Osteoblast (primary cell): Measurements from ENCODE around the gene TENM4. TPM values are rescaled to one million over a fixed set of nuclear protein-coding genes. Genes with fewer than 3 reads are reported as not detected.

Source experiments
- DNase-seq: peaks from one replicate; pipeline ENCODE4 v3.0.0; 2011; ENCODE audit warnings: low spot score, mixed read lengths; ENCODE audit not compliant: insufficient read length; ENCODE audit errors: missing footprints
- H2AFZ ChIP-seq: 2 replicates; pipeline ENCODE4 v1.6.0; 2011; ENCODE audit warnings: mild to moderate bottlenecking, low read length
- H3K27ac ChIP-seq: 2 replicates; pipeline ENCODE4 v1.5.1; 2011; ENCODE audit warnings: mild to moderate bottlenecking, low read depth, low read length, moderate library complexity
- H3K27me3 ChIP-seq: 2 replicates; pipeline ENCODE4 v1.6.0; 2012; ENCODE audit warnings: mild to moderate bottlenecking, control low read depth, inconsistent platforms, low read length, moderate library complexity; ENCODE audit not compliant: insufficient read depth
- H3K36me3 ChIP-seq: 2 replicates; pipeline ENCODE4 v1.5.1; 2011; ENCODE audit warnings: mild to moderate bottlenecking, low read length, control low read depth, moderate library complexity; ENCODE audit not compliant: insufficient read depth
- H3K4me1 ChIP-seq: 2 replicates; pipeline ENCODE4 v1.5.1; 2011; ENCODE audit warnings: mild to moderate bottlenecking, low read length, control low read depth, moderate library complexity; ENCODE audit not compliant: insufficient read depth
- H3K4me2 ChIP-seq: 2 replicates; pipeline ENCODE4 v1.6.0; 2011; ENCODE audit warnings: mild to moderate bottlenecking, low read length; ENCODE audit not compliant: insufficient read depth
- H3K4me3 ChIP-seq: fragments of 200-600 bp; sonication (generic); 3 replicates; pipeline ENCODE4 v1.5.1; 2012; ENCODE audit warnings: mild to moderate bottlenecking, low read length, inconsistent platforms; ENCODE audit not compliant: insufficient read depth
- H3K79me2 ChIP-seq: 2 replicates; pipeline ENCODE4 v1.6.0; 2012; ENCODE audit warnings: mild to moderate bottlenecking, low read length, control low read depth, inconsistent platforms; ENCODE audit not compliant: insufficient read depth
- H3K9me3 ChIP-seq: 2 replicates; pipeline ENCODE4 v1.5.1; 2011; ENCODE audit warnings: low read depth, low read length, control low read depth
- H4K20me1 ChIP-seq: 2 replicates; pipeline ENCODE4 v1.6.0; 2012; ENCODE audit warnings: mild to moderate bottlenecking, low read length, control low read depth; ENCODE audit not compliant: insufficient read depth
- CTCF ChIP-seq: IDR thresholded peaks from 2 replicates; pipeline ENCODE4 v1.5.1; 2011; ENCODE audit warnings: mild to moderate bottlenecking, low read depth, low read length, moderate library complexity; ENCODE audit errors: extremely low read depth
- total RNA-seq: library from RNA; depleted of rRNA; stranded (reverse); fragments of >200 nt; gene quantifications from 2 replicates; pipeline ENCODE4 v1.2.3, GENCODE V29; 2012

Gene TENM4
- total RNA-seq, 1 donor: 63.3 TPM

GRCh38 chr11:78657441-78657840 is 783.4 kb downstream of the TENM4 start:
- H3K79me2 ChIP-seq: no peaks in the 10 kb centered on the region
- no peaks in the 10 kb centered on the region for H3K9me3 ChIP-seq
- H4K20me1 ChIP-seq: no peaks in the 10 kb centered on the region
- H3K4me2 ChIP-seq: no peak overlapping the region
- H3K4me3 ChIP-seq: no peak overlapping the region
- no peaks in the 10 kb centered on the region for H3K27me3 ChIP-seq
- no peak for DNase-seq
- H3K36me3 ChIP-seq: no peaks in the 10 kb centered on the region
- TF ChIP-seq CTCF: no peak
- no peak overlapping the region for H3K27ac ChIP-seq
- H3K4me1 ChIP-seq: no peaks in the 10 kb centered on the region
- no peak overlapping the region for H2AFZ ChIP-seq

- H3K4me1 ChIP-seq: no peaks in the 10 kb centered on the region
- TF ChIP-seq CTCF: no peak
- no peaks in the 10 kb centered on the region for H4K20me1 ChIP-seq
- H2AFZ ChIP-seq: no peak overlapping the region
- H3K27me3 ChIP-seq: no peaks in the 10 kb centered on the region
- no peak for DNase-seq
- no peaks in the 10 kb centered on the region for H3K79me2 ChIP-seq
- no peak overlapping the region for H3K4me3 ChIP-seq
- no peaks in the 10 kb centered on the region for H3K36me3 ChIP-seq
- no peak overlapping the region for H3K27ac ChIP-seq
- H3K4me2 ChIP-seq: no peak overlapping the region
- no peaks in the 10 kb centered on the region for H3K9me3 ChIP-seq
Measured at GRCh38 chr11:78656984-78657383, 783.8 kb downstream of the TENM4 start.

DNA sequence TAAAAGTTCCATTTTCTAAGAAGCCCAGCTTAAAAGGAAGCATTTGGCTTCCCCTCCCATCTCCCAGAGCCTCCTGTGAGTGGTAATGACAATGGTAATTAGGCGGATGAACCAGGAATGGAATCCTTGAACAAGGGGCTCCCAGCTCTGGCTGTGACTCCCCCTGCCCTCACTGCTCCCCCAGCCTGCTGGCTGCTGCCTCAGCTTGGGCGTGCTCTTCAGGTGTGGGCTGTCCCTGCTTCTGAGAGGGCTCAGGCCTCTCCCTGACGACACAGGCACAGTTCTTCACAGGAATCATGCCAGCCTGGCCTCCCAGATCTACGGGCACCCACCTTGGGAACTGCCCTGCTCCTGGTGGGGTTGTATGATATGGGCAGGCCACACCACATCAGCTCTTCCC is 784.5 kb downstream of the TENM4 start:
- H3K27ac ChIP-seq: no peak overlapping the region
- no peaks in the 10 kb centered on the region for H3K4me1 ChIP-seq
- H2AFZ ChIP-seq: no peak overlapping the region
- no peaks in the 10 kb centered on the region for H4K20me1 ChIP-seq
- H3K79me2 ChIP-seq: no peaks in the 10 kb centered on the region
- H3K4me3 ChIP-seq: no peak overlapping the region
- H3K4me2 ChIP-seq: no peak overlapping the region
- no peak for DNase-seq
- H3K27me3 ChIP-seq: no peaks in the 10 kb centered on the region
- H3K9me3 ChIP-seq: no peaks in the 10 kb centered on the region
- H3K36me3 ChIP-seq: no peaks in the 10 kb centered on the region
- TF ChIP-seq CTCF: no peak

GRCh38 chr11:78655561-78655960 is 785.3 kb downstream of the TENM4 start:
- no peaks in the 10 kb centered on the region for H3K4me1 ChIP-seq
- H3K79me2 ChIP-seq: no peaks in the 10 kb centered on the region
- H4K20me1 ChIP-seq: no peaks in the 10 kb centered on the region
- H3K36me3 ChIP-seq: no peaks in the 10 kb centered on the region
- H3K4me2 ChIP-seq: no peak overlapping the region
- TF ChIP-seq CTCF: no peak
- H3K27me3 ChIP-seq: no peaks in the 10 kb centered on the region
- no peak for DNase-seq
- no peaks in the 10 kb centered on the region for H3K9me3 ChIP-seq
- no peak overlapping the region for H2AFZ ChIP-seq
- no peak overlapping the region for H3K4me3 ChIP-seq
- H3K27ac ChIP-seq: no peak overlapping the region
